ENCODE data around the gene MRPL36.

MRPL36 gene

GRCh38 chr5:1748845-1749244 is 50.8 kb downstream of the MRPL36 start:
- POLR2A ChIA-PET, result no interaction called here
- TF ChIP-seq FOXA1 (IDR thresholded peaks at IDR 0.05), result no peak
- TF ChIP-seq FOXM1 (IDR thresholded peaks at IDR 0.05; ENCODE audit: borderline replicate concordance), result no peak
- no peak for TF ChIP-seq LEF1 (IDR thresholded peaks at IDR 0.05; ENCODE audit: borderline replicate concordance)
- TF ChIP-seq CTBP1 (IDR thresholded peaks at IDR 0.05; ENCODE audit: borderline replicate concordance), result no peak
- no peak for TF ChIP-seq BHLHE40 (IDR thresholded peaks at IDR 0.05; ENCODE audit: borderline replicate concordance)
- TF ChIP-seq SP1 (IDR thresholded peaks at IDR 0.05), result no peak
- no peak for TF ChIP-seq HDGF (IDR thresholded peaks at IDR 0.05; ENCODE audit: borderline replicate concordance)
- no peak for TF ChIP-seq TARDBP (IDR thresholded peaks at IDR 0.05)
- no peak for TF ChIP-seq SUZ12 (IDR thresholded peaks at IDR 0.05)
- TF ChIP-seq PKNOX1 (IDR thresholded peaks at IDR 0.05), result no peak
- TF ChIP-seq L3MBTL2 (conservative IDR thresholded peaks at IDR 0.05), result no peak
- TF ChIP-seq NFRKB (IDR thresholded peaks at IDR 0.05), result no peak
- no peak for TF ChIP-seq ARNT (IDR thresholded peaks at IDR 0.05)
- no peak for TF ChIP-seq ZNF384 (IDR thresholded peaks at IDR 0.05)
- TF ChIP-seq FOXK2 (IDR thresholded peaks at IDR 0.05), result no peak
- no peak for TF ChIP-seq ELF4 (IDR thresholded peaks at IDR 0.05)
- CTCF ChIA-PET, result no interaction called here
- no peak for DNase-seq (ENCODE audit: extremely low spot score)

Data from HEK293T (cell line).